K562 treated with DMSO at 1 percent for 48 hours (cell line): ENCODE data around the gene AQP10. TPM values are rescaled to one million over a fixed set of nuclear protein-coding genes. Genes with fewer than 3 reads are reported as not detected.

Experiments
- total RNA-seq: library from RNA; unstranded; fragments of 300-600 nt; gene quantifications from 2 replicates; pipeline ENCODE4 v1.2.3, GENCODE V29; 2022; ENCODE audit warnings: low replicate concordance; ENCODE audit errors: extremely low read depth

AQP10 gene
- not detected in 2 replicates for total RNA-seq

GRCh38 chr1:154320882-154321608 lies at the start of gene AQP10:
TSS of gene AQP10 (plus strand) at chr1:154321093. CDS start at chr1:154321156, 63 bp downstream.

GRCh38 chr1:154272217-154272998 lies 48.5 kb upstream of the AQP10 start, which contains the start of gene HAX1:
TSS of gene HAX1 (plus strand) at chr1:154272629. CDS start at chr1:154272724, 95 bp downstream.

GRCh38 chr1:154324669-154325582 lies 4.0 kb downstream of the AQP10 start, which contains the start of gene ATP8B2:
TSS of gene ATP8B2 (plus strand) at chr1:154325525. CDS start at chr1:154328142, 2,617 bp downstream.

Other genes with a start within 250 kb of the AQP10 start
- not detected in 2 replicates for gene NUP210L, start 166.0 kb upstream of the AQP10 start, total RNA-seq
- 253 TPM in 1 of 2 replicates, not detected in the other for gene TPM3, start 129.0 kb upstream of the AQP10 start, total RNA-seq
- not detected in 2 replicates for gene CFAP141, start 114.8 kb upstream of the AQP10 start, total RNA-seq
- not detected in 2 replicates for gene UBAP2L, start 100.1 kb upstream of the AQP10 start, total RNA-seq
- not detected in 2 replicates for gene HAX1, start 48.5 kb upstream of the AQP10 start, total RNA-seq
- not detected in 2 replicates for gene ATP8B2, start 4.4 kb downstream of the AQP10 start, total RNA-seq
- not detected in 2 replicates for gene IL6R, start 84.2 kb downstream of the AQP10 start, total RNA-seq
- gene TDRD10, start 181.1 kb downstream of the AQP10 start, total RNA-seq, result not detected in 2 replicates
- not detected in 2 replicates for gene SHE, start 181.3 kb downstream of the AQP10 start, total RNA-seq
- not detected in 2 replicates for gene UBE2Q1, start 237.6 kb downstream of the AQP10 start, total RNA-seq
- gene CHRNB2, start 246.7 kb downstream of the AQP10 start, total RNA-seq, result not detected in 2 replicates